Uterus (tissue), 2 donors: Measurements from ENCODE around the gene ALOX5AP.

Source experiments
- POLR2A ChIP-seq, 2 donors: fragments of 450-650 bp; IDR thresholded peaks; one replicate each; pipeline ENCODE4 v1.6.1; 2016; ENCODE audit warnings: antibody characterized with exemption in 2 of 2, mild to moderate bottlenecking in 1 of 2, moderate library complexity in 1 of 2
- TF ChIP-seq, protein P1 (sequence below), 4 experiments: fragments of 200-600 bp in 2 of 4; fragments of 450-650 bp in 2 of 4; sonication (generic) in 2 of 4; IDR thresholded peaks; one replicate each; pipeline ENCODE4 v1.5.1; 2016 to 2019; ENCODE audit warnings: antibody characterized with exemption in 4 of 4, mild to moderate bottlenecking in 2 of 4, moderate library complexity in 1 of 4

DNA sequence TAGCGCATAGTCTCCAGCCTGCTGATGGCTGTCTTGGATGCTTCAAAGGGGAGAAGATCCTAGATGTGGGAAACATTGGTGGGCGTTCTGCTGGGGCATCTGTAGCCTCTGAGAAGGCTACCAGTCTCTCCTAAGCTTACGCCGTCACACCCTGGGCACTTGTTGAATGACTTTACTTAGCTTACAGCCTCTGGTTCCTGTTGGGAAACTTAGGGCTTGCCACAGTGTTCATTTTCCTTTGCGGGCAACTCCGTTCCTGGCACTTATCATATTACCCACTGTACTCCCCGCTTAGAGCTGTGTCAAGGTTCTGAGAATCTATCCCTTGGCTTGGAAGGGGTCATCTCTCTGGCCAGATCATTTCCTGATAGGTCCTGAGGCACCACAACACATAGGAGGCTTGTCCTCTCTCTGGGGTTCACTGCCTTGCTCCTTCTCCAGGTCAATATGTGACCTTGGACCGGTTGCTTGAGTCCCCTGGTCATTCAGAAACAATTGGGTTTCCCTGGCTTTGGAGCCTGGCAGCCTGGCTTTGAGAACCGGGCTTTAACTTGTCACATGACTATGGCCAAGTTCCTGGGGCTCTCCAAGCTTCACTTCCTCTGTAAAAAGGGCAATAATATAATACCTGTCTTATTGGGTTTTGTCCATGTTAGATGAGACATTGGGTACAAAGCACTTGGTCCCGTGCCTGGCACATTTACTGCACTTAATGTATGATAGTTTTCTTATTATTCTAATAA, 20.5 kb upstream of the ALOX5AP start:
- no peak for TF ChIP-seq POLR2A (IDR thresholded peaks at IDR 0.05)
- TF ChIP-seq, protein P1, sequence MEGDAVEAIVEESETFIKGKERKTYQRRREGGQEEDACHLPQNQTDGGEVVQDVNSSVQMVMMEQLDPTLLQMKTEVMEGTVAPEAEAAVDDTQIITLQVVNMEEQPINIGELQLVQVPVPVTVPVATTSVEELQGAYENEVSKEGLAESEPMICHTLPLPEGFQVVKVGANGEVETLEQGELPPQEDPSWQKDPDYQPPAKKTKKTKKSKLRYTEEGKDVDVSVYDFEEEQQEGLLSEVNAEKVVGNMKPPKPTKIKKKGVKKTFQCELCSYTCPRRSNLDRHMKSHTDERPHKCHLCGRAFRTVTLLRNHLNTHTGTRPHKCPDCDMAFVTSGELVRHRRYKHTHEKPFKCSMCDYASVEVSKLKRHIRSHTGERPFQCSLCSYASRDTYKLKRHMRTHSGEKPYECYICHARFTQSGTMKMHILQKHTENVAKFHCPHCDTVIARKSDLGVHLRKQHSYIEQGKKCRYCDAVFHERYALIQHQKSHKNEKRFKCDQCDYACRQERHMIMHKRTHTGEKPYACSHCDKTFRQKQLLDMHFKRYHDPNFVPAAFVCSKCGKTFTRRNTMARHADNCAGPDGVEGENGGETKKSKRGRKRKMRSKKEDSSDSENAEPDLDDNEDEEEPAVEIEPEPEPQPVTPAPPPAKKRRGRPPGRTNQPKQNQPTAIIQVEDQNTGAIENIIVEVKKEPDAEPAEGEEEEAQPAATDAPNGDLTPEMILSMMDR (IDR thresholded peaks at IDR 0.05), result no peak
